Hepatocyte (in vitro differentiated cells): ENCODE data around the gene HPCAL1. TPM values are rescaled to one million over a fixed set of nuclear protein-coding genes. Genes with fewer than 3 reads are reported as not detected.

Experiments
- DNase-seq: peaks from one replicate; pipeline ENCODE4 v3.0.0-alpha.2; 2016; ENCODE audit warnings: low spot score
- H2AFZ ChIP-seq: fragments of 200-600 bp; sonication (generic); 2 replicates; pipeline ENCODE4 v1.6.0; 2016; ENCODE audit warnings: antibody characterized with exemption, mild to moderate bottlenecking
- H3K27ac ChIP-seq: fragments of 200-600 bp; sonication (generic); 2 replicates; pipeline ENCODE4 v1.5.1; 2016; ENCODE audit warnings: mild to moderate bottlenecking
- H3K27me3 ChIP-seq: fragments of 200-600 bp; sonication (generic); 2 replicates; pipeline ENCODE4 v1.6.1; 2016
- H3K36me3 ChIP-seq: fragments of 200-600 bp; sonication (generic); replicated peaks from 2 replicates; pipeline ENCODE4 v1.5.1; 2016; ENCODE audit warnings: low read depth; ENCODE audit not compliant: insufficient read depth
- H3K4me1 ChIP-seq: fragments of 200-600 bp; sonication (generic); 2 replicates; pipeline ENCODE4 v1.5.1; 2016; ENCODE audit warnings: mild to moderate bottlenecking, moderate library complexity; ENCODE audit not compliant: insufficient read depth
- H3K4me2 ChIP-seq: fragments of 200-600 bp; sonication (generic); 2 replicates; pipeline ENCODE4 v1.6.0; 2016
- H3K4me3 ChIP-seq: fragments of 200-600 bp; sonication (generic); 2 replicates; pipeline ENCODE4 v1.5.1; 2016; ENCODE audit warnings: mild to moderate bottlenecking
- H3K79me2 ChIP-seq: fragments of 200-600 bp; sonication (generic); 2 replicates; pipeline ENCODE4 v1.6.0; 2017; ENCODE audit warnings: mild to moderate bottlenecking
- H3K9me2 ChIP-seq: fragments of 200-600 bp; sonication (generic); replicated peaks from 2 replicates; pipeline ENCODE4 v1.6.0; 2017; ENCODE audit warnings: mild to moderate bottlenecking; ENCODE audit not compliant: insufficient read depth
- H3K9me3 ChIP-seq: fragments of 200-600 bp; sonication (generic); 2 replicates; pipeline ENCODE4 v1.5.1; 2016; ENCODE audit warnings: low read depth, mild to moderate bottlenecking
- H4K20me1 ChIP-seq: fragments of 200-600 bp; sonication (generic); 2 replicates; pipeline ENCODE4 v1.6.0; 2016; ENCODE audit warnings: mild to moderate bottlenecking; ENCODE audit not compliant: insufficient read depth, poor library complexity, severe bottlenecking
- EZH2 ChIP-seq: fragments of 200-600 bp; sonication (generic); IDR thresholded peaks from 2 replicates; pipeline ENCODE4 v1.6.1; 2016; ENCODE audit warnings: antibody characterized with exemption, mild to moderate bottlenecking, borderline replicate concordance
- EZH2phosphoT487 ChIP-seq: fragments of 200-600 bp; sonication (generic); IDR thresholded peaks from one replicate; pipeline ENCODE4 v1.6.1; 2018; ENCODE audit warnings: antibody characterized with exemption, mild to moderate bottlenecking, low read depth, moderate library complexity; ENCODE audit not compliant: unreplicated experiment, severe bottlenecking
- WGBS: methylation state at CpG from one replicate; pipeline ENCODE4 v1.1.6; 2016; ENCODE audit warnings: low lambda C conversion rate; ENCODE audit errors: missing lambda C conversion rate; 5-methylcytosine and 5-hydroxymethylcytosine counted together
- polyA plus RNA-seq: library from polyadenylated mRNA; unstranded; fragments of >200 nt; fragmentation: Nextera tagmentation; extraction: Ambion mirVana; gene quantifications from 2 replicates; pipeline ENCODE4 v1.2.1, GENCODE V29; 2016
- total RNA-seq: library from RNA; depleted of rRNA; stranded (reverse); fragments of >200 nt; gene quantifications from 2 replicates; pipeline ENCODE4 v1.2.3, GENCODE V29; 2014
- TF ChIP-seq, protein P1 (sequence below): fragments of 200-600 bp; sonication (generic); IDR thresholded peaks from 2 replicates; pipeline ENCODE4 v1.5.1; 2016; ENCODE audit warnings: antibody characterized with exemption, mild to moderate bottlenecking; ENCODE audit not compliant: poor library complexity

HPCAL1 gene
- total and polyA plus RNA-seq, 2 experiments from 2014 or later = 22.5 to 39.1 TPM

DNA sequence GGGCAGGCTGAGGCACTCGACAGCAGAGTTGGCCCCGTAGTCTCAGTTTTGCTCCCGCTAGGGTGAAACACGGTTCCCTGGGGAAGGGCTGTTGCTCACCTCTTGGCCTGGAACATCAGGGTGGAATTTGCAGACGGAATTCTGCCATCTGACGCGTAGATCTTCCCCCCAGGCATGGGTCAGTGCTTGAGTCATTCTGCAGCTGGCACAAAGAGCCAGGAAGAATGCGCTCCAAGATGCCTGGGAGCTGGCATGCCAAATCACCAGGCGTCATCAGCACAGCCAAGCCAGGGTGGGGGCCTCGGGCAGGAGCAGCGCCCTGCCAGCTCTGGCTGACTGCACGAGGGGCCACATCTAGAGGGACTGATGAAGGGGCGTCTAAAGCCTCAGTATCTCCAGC, 102.7 kb downstream of the HPCAL1 start:
- Histone ChIP-seq H3K9me2 (no peaks in the 10 kb centered on the region), H3K4me2 (no peak overlapping the region), H3K27me3 (no peaks in the 10 kb centered on the region), H3K36me3 (no peaks in the 10 kb centered on the region), H3K4me3 (no peak overlapping the region), H3K9me3 (no peaks in the 10 kb centered on the region), H3K4me1 (peaks cover 24% of the 10 kb centered on the region), H2AFZ (no peak overlapping the region), H4K20me1 (no peaks in the 10 kb centered on the region), H3K27ac (no peak overlapping the region), H3K79me2 (no peaks in the 10 kb centered on the region)
- DNase-seq = no peak
- WGBS = 90% methylated on average over 13 of the region's 13 CpGs
- TF ChIP-seq EZH2 = no peak
- TF ChIP-seq EZH2phosphoT487 = no peak
- TF ChIP-seq, protein P1, sequence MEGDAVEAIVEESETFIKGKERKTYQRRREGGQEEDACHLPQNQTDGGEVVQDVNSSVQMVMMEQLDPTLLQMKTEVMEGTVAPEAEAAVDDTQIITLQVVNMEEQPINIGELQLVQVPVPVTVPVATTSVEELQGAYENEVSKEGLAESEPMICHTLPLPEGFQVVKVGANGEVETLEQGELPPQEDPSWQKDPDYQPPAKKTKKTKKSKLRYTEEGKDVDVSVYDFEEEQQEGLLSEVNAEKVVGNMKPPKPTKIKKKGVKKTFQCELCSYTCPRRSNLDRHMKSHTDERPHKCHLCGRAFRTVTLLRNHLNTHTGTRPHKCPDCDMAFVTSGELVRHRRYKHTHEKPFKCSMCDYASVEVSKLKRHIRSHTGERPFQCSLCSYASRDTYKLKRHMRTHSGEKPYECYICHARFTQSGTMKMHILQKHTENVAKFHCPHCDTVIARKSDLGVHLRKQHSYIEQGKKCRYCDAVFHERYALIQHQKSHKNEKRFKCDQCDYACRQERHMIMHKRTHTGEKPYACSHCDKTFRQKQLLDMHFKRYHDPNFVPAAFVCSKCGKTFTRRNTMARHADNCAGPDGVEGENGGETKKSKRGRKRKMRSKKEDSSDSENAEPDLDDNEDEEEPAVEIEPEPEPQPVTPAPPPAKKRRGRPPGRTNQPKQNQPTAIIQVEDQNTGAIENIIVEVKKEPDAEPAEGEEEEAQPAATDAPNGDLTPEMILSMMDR = no peak

DNA sequence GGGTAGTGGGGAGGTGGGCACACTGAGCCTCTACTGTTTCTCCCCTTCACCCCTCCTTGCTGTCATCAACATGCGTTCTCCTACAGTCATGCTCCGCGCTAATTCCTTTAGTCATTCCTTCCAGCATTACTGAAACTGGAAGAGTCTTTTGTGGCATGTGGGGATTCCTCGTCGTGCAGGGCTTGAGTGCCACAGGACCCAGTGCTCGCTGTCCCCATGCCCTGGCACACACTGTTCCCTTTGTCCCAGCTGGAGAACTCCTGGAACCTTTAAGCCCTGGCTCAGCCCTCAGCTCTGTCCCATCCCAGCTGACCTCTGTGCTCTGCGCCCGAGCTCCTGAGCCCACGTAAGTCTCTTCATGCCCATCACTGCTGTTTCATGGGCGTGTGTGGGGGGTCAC, 103.3 kb downstream of the HPCAL1 start:
- no peak overlapping the region for H3K27ac ChIP-seq
- peaks cover 25% of the 10 kb centered on the region for H3K4me1 ChIP-seq
- no peak overlapping the region for H3K4me2 ChIP-seq
- 94% methylated on average over 10 of the region's 10 CpGs for WGBS
- no peaks in the 10 kb centered on the region for H3K9me3 ChIP-seq
- no peaks in the 10 kb centered on the region for H4K20me1 ChIP-seq
- no peaks in the 10 kb centered on the region for H3K27me3 ChIP-seq
- TF ChIP-seq EZH2phosphoT487 (no peak), EZH2 (no peak)
- TF ChIP-seq, protein P1 = no peak
- no peak for DNase-seq
- H3K4me3 ChIP-seq = no peak overlapping the region
- no peaks in the 10 kb centered on the region for H3K36me3 ChIP-seq
- H3K79me2 ChIP-seq = no peaks in the 10 kb centered on the region
- H2AFZ ChIP-seq = no peak overlapping the region
- no peaks in the 10 kb centered on the region for H3K9me2 ChIP-seq

DNA sequence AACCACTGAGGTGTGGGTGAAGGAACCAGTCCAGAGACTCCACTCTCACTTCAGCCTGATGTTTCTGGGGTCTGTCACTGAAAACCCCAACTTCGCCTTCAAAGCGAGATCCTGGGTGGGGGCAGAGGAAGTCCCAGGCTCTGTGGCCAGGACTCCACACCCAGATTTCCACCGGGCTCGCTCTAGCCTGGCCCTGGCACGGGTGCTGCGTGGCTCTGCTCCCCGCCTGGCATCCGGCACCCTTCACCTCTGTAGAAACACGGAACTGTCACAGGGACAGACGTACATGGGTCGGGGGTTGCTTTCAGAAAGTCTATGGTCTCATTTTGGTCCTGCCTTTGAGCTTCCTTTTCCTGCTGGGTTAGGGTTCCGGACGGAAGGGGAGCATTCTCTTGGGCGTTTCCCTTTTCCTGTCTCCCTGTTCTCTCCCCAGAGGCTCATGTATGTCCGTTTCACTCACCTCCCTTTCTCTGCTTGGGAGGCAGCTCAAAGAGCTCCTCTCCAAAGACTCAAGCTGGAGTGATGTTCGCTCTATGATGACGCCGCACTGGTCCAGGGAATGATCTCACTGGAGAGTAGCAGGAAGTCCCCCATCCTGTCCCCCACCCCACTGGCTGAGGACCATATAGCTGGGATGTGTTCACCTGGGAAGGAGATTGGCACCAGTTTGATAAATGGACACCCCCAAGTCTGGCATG, 103.9 kb downstream of the HPCAL1 start:
- no peaks in the 10 kb centered on the region for H3K36me3 ChIP-seq
- H3K27me3 ChIP-seq = no peaks in the 10 kb centered on the region
- peaks cover 19% of the 10 kb centered on the region for H3K4me1 ChIP-seq
- no peak overlapping the region for H3K4me3 ChIP-seq
- no peaks in the 10 kb centered on the region for H3K79me2 ChIP-seq
- H3K9me2 ChIP-seq = no peaks in the 10 kb centered on the region
- WGBS = 95% methylated on average over 18 of the region's 18 CpGs
- H2AFZ ChIP-seq = no peak overlapping the region
- TF ChIP-seq EZH2phosphoT487 (no peak), EZH2 (no peak)
- TF ChIP-seq, protein P1 = no peak
- no peak overlapping the region for H3K4me2 ChIP-seq
- DNase-seq = no peak
- no peaks in the 10 kb centered on the region for H3K9me3 ChIP-seq
- no peak overlapping the region for H3K27ac ChIP-seq
- H4K20me1 ChIP-seq = no peaks in the 10 kb centered on the region
